Measurements from ENCODE around the gene ACADS.
A peak's percentile ranks its signal among the peaks of the same experiment; 100 is the strongest.

Gene ACADS

DNA sequence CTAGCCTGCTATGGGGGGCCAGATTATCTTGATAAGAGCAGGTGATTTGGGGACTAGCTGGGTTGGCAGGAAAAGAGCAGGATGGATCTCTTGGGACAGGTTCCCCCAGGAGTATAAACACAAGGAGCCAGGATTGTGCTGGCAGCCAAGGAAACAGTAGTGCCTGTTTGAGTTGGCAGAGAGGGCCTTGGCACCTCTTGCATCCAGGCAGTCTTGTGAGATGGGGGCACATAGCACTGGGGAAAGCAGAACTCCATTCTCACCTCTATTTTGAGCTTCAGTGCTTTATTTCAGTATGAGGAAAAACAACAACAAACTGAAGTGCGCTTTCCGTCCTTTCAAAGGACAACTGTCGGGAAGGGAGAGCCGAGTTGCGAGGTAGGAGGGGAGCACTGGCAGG, 24.7 kb upstream of the ACADS start:
- no peak for DNase-seq (ENCODE audit: low read depth)

DNA sequence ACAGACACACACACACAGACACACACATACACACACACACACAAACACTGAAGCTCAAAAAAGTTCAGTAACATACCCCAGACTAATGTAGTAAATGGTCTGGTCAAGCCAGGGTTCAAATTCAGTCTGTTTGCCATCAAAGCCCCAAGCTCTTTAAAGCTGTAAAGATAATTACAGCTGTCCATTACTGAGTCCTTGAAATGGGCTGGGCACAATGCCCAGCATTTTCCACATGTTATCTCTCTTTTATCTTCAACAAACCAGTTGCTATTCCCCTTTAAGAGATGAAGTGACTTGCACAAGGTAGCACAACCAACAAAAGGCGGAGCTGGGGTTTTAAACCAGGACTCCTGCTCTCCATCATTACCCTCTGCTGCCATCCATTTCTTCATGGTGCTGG, 23.0 kb upstream of the ACADS start:
- DNase-seq (ENCODE audit: low read depth) = no peak

DNA sequence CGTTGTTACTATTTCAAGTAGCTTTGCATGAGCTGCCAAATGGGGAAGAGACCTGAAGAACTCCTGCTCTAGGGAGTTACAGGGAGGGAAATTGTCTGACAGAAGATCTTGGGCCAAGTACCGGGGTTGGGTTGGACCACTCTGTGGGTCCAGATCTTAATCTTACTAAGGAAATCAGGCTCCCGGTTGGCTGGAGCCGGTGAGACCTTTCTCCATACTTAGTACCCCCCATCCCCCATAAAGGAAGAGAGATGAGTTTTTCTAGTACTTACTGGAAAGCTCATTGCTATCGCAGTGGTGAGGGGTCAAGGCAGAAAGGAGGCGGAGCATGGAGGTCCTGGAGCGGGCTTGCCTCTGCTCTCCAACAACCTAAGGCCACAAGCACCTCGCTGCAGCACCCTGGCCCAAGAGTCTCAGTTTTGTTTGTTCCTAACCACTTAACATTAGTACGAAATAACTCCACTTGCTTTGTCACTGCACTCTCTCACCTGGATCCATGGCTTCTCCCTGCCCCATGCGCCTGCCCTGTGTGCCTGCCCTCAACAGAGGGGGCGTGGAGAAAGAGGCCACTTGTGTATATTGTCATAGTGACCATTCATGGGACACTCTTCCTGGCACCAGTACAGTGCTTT, 22.2 kb upstream of the ACADS start:
- DNase-seq (ENCODE audit: low read depth) = no peak

DNA sequence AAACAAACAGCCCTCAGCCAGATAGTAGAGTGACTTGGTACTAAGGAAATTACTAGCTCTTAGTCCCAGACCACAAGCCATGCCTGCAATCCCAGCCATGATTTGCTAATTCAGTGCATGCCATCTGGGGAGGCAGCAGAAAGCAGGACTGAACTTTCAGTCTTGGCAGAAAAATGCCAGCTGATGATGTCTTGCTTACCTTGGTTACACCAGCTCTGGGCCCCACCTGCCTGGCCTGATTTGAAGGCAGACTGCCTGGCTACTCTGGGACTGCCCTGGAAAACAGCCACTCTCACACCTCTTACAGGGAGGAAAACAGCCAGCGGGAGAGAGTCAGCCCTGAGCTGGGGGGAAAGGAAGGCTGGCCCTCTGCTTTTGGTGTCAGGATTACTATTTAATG, 20.0 kb upstream of the ACADS start:
- DNase-seq (ENCODE audit: low read depth) = no peak

DNA sequence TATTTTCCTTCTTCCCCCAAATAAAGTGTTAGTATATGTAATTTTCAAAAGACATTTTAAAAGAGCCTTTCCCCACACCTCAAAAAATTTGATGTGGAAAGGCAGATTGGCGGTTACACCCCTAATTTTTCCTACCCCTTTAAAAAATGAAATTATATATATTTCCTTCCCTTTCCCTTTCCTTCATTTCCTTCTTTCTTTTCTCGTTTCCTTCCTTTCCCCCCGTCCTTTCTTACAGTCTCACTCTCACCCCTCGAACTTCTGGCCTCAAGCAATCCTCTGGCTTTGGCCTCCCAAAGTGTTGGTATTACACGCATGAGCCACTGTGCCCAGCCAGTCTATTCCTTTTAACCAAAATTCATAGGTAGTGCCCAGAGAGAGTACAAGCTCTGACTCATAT, 19.6 kb upstream of the ACADS start:
- DNase-seq (ENCODE audit: low read depth) = no peak

DNA sequence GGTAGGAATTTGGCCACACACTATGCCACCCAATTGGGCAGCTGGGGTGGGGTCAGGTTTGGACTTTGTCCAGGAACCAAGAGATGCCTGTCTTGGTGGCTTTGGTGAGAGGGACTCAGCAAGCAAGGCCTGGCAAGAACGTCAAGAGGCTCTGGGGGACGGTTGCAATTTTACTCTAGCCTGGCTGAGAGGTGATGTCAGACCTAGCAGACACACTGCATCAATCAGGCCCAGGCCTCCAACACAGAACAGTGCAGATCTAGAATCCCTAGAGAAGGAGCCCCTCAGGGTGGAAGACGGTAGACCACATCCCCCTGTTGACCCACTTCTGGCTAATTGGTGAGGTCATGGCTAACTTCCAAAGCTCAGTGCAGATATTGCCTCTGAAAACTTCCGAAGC, 17.0 kb upstream of the ACADS start:
- no peak for DNase-seq (ENCODE audit: low read depth)

DNA sequence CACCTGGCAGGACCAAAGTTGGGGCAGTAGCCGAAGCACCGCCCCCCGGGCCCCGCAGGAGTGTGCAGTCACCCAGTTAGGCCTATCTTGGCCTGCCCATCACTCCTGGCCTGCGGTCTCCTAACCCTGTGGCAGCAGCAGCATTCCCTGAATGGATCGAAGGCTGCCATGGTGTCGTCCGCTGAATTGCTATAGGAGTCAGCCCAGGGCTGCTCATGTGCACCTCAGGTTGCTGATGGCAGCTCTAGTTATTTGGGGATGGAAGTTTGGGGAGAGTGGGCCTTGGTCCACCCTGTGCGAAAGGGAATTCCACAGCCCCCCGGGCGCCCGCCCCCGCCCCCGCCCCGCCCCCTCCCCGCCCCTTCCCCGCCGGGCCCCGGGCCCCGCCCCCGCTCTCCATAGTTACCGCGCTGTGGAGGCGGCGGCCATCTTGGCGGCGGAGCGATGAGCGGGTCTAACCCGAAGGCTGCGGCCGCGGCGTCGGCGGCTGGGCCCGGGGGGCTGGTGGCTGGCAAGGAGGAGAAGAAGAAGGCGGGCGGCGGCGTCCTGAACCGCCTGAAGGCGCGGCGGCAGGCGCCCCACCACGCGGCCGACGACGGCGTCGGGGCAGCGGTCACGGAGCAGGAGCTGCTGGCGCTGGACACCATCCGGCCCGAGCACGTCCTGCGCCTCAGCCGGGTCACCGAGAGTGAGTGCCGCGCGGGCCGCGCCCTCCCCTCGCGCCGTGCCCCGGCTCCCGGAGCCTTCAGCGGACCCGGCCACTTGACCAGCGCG, 15.4 kb upstream of the ACADS start, which contains the start of gene UNC119B:
UNC119B (plus strand) TSS at position 428 of the 774 bp plus-strand sequence; CDS start at position 445, 17 bp downstream.
- no peak for DNase-seq (ENCODE audit: low read depth)

DNA sequence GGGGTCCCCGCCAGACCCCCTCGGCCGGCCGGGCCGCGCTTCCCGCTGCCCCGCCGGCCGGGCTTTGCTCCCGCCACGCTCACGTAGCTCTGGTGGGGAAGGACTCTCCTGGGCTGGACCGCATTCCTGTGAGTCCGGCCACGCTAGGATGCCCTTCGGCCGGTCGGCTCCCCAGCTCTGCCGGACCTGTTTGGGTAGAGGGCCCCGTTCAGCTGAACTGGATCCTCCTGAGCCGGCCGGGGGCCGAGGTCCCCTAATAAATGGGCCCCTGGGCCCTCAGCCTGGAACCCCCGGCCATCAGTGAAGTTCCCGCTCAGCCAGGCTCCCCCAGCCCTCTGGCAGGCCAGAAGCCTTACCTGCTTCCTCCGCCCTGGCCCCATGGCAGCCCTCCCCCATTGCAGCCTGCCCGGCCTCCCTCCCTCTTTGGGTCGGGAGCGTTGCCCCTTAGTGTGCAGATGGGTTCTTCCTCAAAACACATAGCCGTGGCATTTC, 14.8 kb upstream of the ACADS start:
- no peak for DNase-seq (ENCODE audit: low read depth)

DNA sequence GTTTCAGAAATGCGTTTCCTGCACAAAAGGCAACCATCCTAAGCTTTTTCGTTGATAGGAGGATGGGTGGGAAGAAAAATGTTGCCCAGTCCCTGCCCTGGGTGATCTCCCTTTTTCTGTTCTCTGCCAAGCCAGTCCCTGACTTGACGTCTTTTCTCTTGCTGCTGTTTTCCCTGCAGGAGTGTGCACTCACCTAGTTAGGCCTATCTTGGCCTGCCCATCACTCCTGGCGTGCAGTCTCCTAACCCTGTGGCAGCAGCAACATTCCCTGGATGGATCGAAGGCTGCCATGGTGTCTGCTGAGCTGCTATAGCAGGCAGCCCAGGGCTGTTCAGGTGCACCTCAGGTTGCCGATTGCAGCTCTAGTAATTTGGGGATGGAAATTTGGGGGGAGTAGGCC, 14.2 kb upstream of the ACADS start:
- no peak for DNase-seq (ENCODE audit: low read depth)

DNA sequence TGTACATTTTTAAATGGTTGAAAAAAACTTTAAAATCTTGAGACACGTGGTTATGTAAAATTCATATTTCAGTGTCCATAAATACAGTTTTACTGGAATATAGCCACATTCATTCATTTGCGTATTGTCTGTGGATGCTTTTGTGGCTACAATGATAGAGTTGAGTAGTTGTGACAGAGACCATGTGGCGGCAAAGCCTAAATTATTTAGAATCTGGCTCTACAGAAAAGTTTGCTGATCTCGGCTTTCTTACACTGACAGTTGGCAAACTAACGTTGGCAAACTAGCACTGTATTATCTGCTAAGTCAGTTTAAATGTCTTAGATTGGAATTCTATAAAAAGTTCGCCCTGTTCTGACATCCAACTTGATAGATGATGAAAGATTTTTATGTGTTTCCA, 13.0 kb upstream of the ACADS start:
- DNase-seq (ENCODE audit: low read depth) = no peak

DNA sequence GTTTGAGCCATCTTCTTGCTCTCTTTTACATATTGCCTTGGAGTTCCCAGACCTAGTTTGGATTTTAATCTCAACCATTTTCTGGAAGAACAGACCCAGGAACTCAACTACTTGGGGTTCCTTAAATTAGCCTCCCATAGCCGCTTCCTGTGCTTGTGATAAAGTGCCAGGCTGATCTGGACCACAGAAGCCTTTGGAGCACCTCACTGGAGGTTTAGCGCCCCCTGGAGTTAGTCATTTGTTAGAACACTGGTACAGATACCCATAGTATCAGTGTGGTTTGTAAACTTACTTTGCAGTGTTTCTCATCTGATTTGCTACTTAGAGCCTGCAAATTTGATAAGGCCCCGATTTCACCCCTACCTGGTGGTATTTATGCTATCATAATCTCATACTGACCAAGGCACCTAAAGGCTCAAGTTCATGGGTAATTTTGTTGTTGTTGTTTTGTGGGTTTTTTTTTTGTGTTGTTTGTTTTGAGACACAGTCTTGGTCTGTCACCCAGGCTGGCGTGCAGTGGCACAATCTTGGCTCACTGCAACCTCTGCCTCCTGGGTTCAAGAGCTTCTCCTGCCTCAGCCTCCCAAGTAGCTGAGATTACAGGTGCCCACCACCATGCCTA, 11.7 kb upstream of the ACADS start:
- DNase-seq (ENCODE audit: low read depth) = peak; percentile 29

DNA sequence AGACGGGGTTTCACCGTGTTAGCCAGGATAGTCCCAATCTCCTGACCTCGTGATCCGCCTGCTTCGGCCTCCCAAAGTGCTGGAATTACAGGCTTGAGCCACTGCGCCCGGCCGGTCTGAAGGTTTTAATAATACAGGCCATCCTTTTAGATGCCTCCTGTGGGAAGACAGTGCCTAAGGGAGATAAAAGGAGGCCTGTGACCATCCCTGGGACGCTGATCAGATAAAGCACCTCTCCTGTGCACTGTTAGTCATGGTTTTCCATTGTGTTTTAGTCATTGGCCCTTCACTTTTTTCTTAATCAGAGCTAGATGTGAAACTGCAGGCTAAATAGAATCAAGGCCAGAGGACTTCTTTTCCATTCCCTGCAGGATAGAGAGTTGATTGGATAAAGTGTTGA, 7.6 kb upstream of the ACADS start:
- DNase-seq (ENCODE audit: low read depth) = no peak

DNA sequence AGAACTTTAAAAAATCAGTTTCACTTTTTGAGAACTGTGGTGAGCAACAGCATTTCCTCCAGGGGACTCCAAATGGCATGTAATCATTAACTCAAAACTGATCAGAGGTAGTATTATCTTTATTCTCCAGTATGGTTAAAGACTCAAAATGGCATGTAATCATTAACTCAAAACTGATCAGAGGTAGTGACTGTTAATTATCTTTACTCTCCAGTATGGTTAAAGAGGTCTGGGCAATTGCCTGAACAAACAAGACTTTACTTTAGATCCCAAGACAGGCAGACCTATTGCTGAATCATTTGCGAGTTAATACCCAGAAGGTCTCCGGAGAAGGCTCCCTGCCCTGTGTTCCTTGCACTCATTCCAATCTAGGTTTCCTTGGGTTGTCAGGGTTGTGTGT, 6.6 kb upstream of the ACADS start:
- DNase-seq (ENCODE audit: low read depth) = no peak

DNA sequence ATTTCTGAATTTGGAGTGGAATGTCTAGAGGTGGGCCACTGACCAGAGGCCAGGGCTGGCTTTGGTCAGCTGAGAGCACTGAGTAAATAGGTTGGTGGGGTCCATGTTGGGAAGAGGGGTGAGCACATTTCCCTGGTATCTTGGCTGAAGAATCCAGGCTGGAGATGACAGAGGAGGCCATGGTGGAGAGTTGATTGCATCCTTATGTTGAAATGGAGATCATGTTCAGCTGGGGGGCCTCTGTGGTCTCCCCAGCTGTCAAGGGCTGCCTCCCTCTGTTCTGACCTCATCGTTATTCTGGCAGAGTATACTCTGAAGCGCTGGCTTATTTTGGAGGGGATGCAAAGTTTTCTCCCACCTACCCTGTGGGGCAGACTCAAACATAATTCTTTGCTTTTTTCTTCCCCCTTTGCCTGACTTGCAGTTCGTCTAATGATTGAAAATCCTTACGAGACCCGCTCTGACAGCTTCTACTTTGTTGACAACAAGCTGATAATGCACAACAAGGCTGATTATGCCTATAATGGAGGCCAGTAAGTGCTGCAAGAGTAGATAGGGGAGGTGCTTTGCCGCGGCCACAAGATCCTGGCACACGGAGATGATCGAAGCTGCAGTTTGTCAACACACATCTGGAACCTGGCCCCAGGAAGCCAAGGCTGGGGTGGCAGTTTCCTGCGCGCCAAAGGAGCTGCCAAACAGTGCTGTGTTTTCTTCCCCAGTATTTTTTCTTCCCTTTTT, 6.0 kb upstream of the ACADS start:
- DNase-seq (ENCODE audit: low read depth) = no peak

DNA sequence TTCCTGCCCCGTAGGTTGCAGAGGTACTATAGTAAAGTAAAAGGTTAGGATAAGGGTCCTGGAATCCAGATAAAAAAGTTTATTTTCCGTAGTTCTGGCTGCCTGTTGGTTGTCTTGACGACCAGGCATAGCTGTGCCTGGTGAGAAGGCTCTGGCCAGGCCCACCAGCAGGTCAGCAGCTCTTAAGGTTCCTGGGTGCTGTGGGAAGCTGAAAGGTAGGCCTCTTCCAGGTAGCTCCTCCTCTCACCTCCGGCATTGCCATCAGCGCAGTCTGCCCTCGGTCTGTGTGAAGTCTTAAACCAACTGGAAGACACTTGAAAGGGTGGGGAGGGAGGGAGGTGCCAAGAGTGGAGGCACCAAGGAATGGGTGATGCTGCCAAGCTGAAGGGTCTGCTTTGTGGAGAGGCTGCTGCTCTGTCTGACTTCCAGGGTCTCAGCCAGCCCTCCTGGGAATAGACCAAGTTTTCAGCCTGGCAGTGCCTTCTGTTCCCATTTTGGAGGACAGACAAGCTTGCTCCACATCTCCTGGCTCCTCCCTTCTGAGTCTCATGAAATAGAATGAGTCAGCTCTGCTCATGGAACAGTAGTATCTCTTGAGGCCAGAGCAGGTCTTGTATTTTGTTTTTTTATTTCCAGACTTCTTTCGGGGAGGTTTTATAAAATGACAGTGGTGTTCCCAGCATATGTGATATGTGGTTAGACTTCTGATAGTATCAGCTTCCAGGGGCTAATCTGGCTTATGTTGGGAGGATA, 5.2 kb upstream of the ACADS start:
- no peak for DNase-seq (ENCODE audit: low read depth)

DNA sequence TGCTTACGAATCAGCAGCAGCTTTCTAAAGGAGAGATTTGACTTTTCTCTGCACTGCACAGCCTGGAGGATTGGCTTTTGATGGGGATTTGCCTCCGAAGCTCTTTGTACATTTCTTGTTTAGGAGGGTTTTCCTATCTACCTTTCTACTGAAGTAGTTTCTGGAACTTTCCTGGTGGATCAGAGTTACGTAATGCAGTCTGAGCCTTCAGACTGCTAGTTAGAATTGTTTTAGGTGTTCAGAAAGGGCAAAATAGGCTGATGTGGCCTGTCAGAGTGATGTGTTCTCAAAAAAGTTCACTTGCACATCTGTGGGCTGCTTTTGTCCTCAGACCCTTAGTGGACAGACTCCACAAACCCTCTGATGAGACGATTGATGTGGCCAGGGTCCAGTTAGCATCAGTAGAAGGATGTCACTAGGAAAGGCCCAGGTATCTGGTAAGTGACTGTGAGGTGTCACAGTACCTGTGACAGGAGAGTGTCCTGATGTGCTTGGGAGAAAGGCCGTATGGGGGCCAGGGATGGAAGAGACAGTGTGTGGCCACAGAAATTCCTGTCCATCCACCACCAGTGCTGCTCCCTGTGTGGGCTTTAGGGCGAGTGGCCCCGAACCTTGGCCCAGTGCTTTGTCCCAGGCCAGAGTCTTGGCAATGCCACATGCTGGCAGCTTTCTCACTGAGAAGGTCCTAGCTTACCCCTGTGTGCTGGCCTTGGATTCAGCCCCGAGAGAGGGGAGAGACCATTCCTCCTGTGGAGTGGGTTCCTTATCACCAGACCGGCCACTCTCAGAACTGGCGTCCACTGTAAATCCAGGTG, 4.4 kb upstream of the ACADS start:
- DNase-seq (ENCODE audit: low read depth) = no peak

DNA sequence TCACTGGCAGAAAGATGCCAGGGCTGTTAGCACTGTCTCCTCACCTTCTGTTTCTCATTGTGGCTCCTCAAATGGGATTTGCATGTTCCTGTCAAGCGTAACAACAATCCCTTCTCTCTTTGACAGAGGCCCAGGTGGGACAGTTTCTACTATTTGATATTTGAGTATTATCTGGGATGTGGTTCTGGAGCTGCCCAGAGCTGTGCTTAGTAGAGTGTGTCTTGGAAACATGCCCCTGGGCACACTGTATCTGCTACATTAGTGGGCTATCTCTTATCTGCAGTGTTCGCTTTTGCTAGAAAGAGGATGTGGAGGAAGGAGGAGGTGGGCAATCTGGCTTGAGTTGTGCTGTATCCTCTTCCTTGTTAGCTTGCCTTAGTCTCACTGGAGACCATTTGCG, 3.8 kb upstream of the ACADS start:
- no peak for DNase-seq (ENCODE audit: low read depth)

DNA sequence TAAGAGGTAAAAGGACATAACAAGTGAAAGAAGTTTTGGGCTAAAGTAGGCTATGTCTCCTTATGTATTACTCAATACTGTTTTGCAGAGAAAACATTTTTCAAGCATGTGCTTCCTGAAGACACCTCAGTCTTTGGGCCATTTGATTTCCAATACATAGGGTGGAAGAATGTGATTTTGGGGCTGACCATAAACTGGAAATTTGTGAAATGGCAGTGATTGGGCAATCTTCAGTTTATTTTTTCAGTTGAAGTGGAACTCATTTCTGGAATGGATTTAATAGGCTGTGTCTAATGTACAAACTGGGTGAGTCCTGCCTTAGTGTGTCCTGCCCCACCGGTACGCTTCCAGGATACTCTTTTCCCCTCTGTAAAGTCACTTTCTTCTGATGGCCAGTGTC, 2.8 kb upstream of the ACADS start:
- no peak for DNase-seq (ENCODE audit: low read depth)

DNA sequence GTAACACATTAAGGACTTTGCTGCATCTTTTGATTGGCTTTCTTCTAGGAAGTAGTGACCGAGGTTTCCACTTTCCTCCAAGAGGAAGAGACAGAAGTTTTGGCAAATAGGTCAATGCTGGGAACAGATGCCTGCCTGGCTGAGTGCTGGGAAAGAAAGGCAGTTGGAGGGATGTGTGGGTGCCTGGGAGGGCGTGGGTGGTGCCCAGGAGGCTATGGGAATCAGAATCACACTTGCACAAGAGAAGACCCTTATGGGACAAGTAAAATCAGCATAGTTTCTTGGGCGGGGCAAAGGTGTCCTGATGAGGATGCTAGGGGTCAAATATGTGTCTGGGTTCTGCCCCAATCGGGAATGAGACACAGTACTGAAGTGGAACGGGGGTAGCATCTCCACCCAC, 906 bp upstream of the ACADS start:
- no peak for DNase-seq (ENCODE audit: low read depth)

DNA sequence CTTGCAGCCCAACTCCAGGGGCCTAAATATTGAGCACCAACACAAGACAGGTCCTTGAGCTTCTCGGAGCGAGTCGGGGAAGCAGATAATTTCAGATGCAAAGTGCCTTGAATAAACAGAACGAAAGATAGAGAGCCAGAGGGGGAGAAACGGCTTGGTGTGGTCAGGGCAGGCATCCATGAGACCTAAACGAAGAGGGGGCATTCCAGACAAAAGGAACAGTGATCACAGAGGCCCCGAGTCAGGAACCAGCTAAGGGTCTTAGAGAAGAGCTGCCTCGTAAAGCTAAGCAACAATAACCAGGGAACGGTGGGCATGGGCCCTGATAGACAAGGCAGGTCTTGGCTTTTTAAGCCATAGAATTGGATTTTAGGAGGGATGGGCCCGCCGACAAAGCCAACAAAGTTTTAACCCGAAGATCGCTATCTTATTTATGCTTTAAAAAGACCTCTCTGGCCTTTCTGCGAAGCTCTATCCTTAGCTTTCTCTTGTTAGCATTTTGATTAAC, 421 bp upstream of the ACADS start:
- no peak for DNase-seq (ENCODE audit: low read depth)

DNA sequence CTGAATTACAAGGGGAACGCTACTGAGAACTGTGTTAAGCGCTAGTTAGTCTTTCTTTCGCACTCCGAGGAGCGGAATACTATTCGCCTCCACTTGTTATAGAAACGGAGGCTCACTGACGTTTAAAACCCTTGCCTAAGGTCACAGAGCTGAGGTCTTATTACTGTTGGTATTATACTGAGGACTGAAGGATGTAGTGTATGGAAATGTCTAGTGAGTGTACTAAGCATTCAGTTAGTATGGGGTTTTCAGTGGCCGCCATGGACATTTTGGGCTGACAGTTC, 826 bp downstream of the ACADS start:
- no peak for DNase-seq (ENCODE audit: low read depth)
